Hepatic stellate cell (primary cell): ENCODE measurements around the gene AP1G2.
"Not testable (repeated sequence)": the region's sequence is repeated elsewhere in the genome, so short reads cannot be mapped to it uniquely, and the experiment has no call there.

Source experiments
- DNase-seq: peaks from one replicate; pipeline ENCODE4 v3.0.0; 2011; ENCODE audit warnings: low spot score

AP1G2 gene

GRCh38 chr14:23538050-23538718 lies 29.4 kb downstream of the AP1G2 start:
- DNase-seq = no peak

GRCh38 chr14:23537351-23538049 lies 30.1 kb downstream of the AP1G2 start:
- no peak for DNase-seq

GRCh38 chr14:23536906-23537305 lies 30.7 kb downstream of the AP1G2 start:
- DNase-seq = not testable (repeated sequence)

- no peak for DNase-seq
Measured at GRCh38 chr14:23536494-23536893, 31.1 kb downstream of the AP1G2 start.

- no peak for DNase-seq
Measured at GRCh38 chr14:23535943-23536342, 31.6 kb downstream of the AP1G2 start.

GRCh38 chr14:23533652-23534435 lies 33.7 kb downstream of the AP1G2 start:
- DNase-seq = no peak

- no peak for DNase-seq
Measured at GRCh38 chr14:23532658-23533057, 34.9 kb downstream of the AP1G2 start.

GRCh38 chr14:23531391-23531790 lies 36.2 kb downstream of the AP1G2 start:
- DNase-seq = no peak

- no peak for DNase-seq
Measured at GRCh38 chr14:23530375-23531055, 37.1 kb downstream of the AP1G2 start.

GRCh38 chr14:23529016-23529415 lies 38.6 kb downstream of the AP1G2 start:
- no peak for DNase-seq

- peak; percentile 32 for DNase-seq
Measured at GRCh38 chr14:23528555-23528954, 39.0 kb downstream of the AP1G2 start.

- no peak for DNase-seq
Measured at GRCh38 chr14:23525611-23526010, 42.0 kb downstream of the AP1G2 start.

- DNase-seq = no peak
Measured at GRCh38 chr14:23524954-23525353, 42.6 kb downstream of the AP1G2 start.

GRCh38 chr14:23523229-23524016 lies 44.2 kb downstream of the AP1G2 start:
- no peak for DNase-seq

GRCh38 chr14:23522643-23523198 lies 44.9 kb downstream of the AP1G2 start:
- DNase-seq = no peak

- no peak for DNase-seq
Measured at GRCh38 chr14:23521785-23522640, 45.6 kb downstream of the AP1G2 start.

- DNase-seq = no peak
Measured at GRCh38 chr14:23520899-23521533, 46.6 kb downstream of the AP1G2 start.

GRCh38 chr14:23518709-23519108 lies 48.9 kb downstream of the AP1G2 start:
- no peak for DNase-seq

- no peak for DNase-seq
Measured at GRCh38 chr14:23517650-23518326, 49.8 kb downstream of the AP1G2 start.
